GM20000 (cell line): ENCODE results near the gene AK5.

Experiments
- DNase-seq: peaks from one replicate; pipeline ENCODE4 v3.0.0; 2012; ENCODE audit warnings: low spot score
- TF ChIP-seq, protein P1 (sequence below): IDR thresholded peaks from 2 replicates; pipeline ENCODE4 v1.5.1; 2012; ENCODE audit warnings: mild to moderate bottlenecking, control low read depth; ENCODE audit errors: extremely low read depth, missing control alignments

AK5 gene

DNA sequence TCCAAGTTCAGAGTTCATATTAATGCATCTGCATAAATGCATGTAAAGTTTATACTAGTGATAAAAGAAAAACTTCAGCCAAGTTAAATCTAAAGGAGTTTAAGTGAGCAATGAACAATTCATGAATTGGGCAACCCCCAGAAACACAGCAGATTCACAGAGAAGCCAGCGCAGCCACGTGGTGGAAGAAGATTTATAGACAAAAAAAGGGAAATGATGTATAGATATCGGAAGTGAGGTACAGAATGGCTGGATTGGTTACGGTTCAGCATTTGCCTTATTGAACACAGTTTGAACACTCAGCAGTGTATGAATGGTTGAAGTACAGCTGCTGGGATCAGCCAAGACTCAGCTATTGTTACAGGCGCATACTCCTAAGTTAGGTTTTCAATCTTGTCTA is 5.7 kb downstream of the AK5 start:
- TF ChIP-seq, protein P1, sequence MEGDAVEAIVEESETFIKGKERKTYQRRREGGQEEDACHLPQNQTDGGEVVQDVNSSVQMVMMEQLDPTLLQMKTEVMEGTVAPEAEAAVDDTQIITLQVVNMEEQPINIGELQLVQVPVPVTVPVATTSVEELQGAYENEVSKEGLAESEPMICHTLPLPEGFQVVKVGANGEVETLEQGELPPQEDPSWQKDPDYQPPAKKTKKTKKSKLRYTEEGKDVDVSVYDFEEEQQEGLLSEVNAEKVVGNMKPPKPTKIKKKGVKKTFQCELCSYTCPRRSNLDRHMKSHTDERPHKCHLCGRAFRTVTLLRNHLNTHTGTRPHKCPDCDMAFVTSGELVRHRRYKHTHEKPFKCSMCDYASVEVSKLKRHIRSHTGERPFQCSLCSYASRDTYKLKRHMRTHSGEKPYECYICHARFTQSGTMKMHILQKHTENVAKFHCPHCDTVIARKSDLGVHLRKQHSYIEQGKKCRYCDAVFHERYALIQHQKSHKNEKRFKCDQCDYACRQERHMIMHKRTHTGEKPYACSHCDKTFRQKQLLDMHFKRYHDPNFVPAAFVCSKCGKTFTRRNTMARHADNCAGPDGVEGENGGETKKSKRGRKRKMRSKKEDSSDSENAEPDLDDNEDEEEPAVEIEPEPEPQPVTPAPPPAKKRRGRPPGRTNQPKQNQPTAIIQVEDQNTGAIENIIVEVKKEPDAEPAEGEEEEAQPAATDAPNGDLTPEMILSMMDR: no peak
- no peak for DNase-seq

DNA sequence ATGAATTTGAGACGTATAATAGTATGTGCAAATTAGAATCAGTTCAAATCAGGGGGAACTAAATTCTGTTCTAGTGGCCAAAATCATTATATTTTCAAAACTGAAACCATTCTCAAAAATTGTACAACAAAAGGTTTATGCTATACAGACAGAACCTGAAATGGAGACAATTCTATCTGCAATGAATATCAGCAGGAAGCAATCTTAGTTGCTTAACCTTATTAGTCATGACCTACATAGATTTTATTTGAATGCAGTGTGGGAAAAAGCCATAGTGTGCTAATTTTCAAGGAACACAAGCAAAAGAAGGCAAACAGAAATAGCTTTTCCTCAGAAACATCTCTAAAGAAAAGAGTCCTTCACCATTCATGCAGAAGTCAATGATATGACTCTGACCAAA is 6.5 kb downstream of the AK5 start:
- TF ChIP-seq, protein P1: no peak
- no peak for DNase-seq

DNA sequence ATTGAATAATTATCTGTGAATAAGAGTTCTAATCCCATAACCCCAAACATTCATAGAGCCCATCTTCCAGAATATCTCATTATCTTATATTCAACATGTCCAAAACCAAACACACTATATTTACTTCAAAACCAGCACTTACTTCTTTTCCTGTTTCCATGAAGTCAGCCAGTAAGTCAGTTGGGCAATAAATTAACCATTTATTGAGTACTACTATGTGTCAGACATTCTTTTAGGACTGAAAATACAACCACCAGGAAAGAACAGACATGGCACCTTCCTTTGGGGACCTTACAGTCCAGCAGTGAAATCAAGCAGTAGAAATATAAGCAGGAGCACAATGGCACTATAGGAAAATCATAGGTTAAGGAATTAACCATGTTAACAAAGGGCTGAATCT is 8.8 kb downstream of the AK5 start:
- no peak for DNase-seq
- TF ChIP-seq, protein P1: no peak

DNA sequence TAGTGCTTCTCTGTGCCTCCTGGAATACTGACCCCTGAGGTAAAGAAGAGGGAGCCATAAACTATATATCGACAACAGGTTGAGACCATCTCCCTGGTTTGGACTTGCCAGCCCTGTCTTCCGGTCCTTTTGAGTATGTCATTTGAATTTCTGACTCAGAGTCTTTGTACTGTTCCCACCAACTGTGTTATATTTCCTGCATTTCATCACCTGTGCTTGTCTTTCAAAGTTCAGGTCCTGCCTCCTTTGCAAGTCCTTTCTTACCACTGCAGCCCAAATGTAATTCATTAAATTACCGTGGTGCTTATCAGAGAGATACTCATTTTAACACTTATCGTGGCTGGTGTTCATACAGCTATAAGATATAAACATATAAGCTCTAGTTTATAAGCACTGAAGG is 10.7 kb downstream of the AK5 start:
- DNase-seq: no peak
- TF ChIP-seq, protein P1: no peak

DNA sequence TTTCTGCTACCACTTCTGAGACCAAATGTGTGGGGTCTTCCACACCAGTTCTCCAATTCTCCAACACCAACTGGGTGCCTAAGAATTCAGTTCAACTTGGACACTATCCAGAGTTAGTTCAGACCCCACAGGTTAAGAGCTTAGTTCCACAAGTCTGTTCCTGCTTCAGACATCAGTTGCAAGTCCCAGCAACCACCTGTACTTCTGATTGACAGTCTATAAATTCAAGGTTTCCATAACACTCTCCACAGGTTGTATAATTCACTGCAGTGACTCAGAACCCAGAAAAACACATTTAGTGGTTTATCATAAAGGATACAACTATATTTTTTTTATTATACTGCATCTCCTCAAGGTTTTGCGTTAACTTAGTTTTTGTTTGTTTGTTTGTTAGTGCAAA is 18.7 kb downstream of the AK5 start:
- DNase-seq: no peak
- TF ChIP-seq, protein P1: no peak

DNA sequence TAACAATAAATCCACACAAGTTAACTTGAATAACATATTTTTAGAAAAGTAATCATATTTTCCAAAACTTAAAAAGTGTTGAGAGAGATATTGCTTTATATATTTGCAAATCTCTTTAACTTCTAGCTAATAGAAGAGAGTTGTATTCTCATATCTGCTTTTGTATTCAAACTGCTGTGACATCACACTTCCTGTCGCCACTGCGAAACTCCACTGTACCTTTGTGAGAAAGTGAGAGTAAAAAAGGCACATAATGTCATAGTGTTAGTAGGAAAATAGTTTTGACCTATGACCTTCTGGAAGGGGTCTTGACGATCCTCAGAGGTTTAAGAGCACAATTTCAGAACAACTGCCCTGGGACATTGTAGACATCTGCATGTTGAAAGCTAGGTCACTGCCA is 21.6 kb downstream of the AK5 start:
- TF ChIP-seq, protein P1: no peak
- no peak for DNase-seq

DNA sequence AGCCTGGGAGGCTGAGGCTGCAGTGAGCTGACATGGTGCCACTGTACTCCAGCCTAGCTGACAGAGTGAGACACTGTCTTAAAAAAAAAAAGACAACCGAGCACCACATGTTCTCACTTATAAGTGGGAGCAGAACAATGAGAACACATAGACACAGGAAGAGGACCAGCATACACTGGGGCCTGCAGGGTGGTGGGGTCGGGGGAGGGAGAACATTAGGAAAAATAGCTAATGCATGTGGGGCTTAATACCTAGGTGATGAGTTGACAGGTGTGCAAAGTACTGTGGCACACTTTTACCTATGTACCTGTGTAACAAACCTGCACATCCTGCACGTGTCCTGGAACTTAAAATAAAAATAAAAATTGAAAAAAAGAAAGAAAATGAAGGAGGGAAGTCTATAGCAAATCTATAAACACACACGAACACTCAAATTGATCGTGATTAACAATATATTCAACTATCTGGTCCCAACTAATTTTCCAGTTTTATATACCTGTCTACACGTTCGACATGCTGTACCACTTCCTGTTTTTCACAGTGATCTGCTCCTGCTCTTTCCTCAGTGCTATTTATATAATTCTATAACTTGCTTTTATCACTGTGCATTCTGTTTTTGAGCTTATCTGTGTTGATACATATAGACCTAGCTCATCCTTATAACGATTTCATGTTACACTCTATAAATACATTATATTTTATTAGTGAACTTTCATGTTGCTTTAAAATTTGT is 27.2 kb downstream of the AK5 start:
- DNase-seq: no peak
- TF ChIP-seq, protein P1: no peak
